Astrocyte (in vitro differentiated cells and primary cell): ENCODE measurements around the gene CSF1. TPM values are rescaled to one million over a fixed set of nuclear protein-coding genes. Genes with fewer than 3 reads are reported as not detected.

Experiments used
- DNase-seq: peaks from one replicate; pipeline ENCODE4 v3.0.0-alpha.2; 2010; ENCODE audit warnings: low read depth
- FAIRE-seq: peaks from 2 replicates; lab custom pipeline; 2011; peaks lifted over from hg19 to GRCh38; lab: Jason Lieb, UNC
- H2AFZ ChIP-seq: 2 replicates; pipeline ENCODE4 v1.6.0; 2012; ENCODE audit warnings: low read depth, low read length, inconsistent platforms
- H3K27ac ChIP-seq: 2 replicates; pipeline ENCODE4 v1.5.1; 2011; ENCODE audit warnings: low read depth, low read length, inconsistent platforms
- H3K27me3 ChIP-seq: 2 replicates; pipeline ENCODE4 v1.6.0; 2011; ENCODE audit warnings: low read length, inconsistent platforms; ENCODE audit not compliant: insufficient read depth
- H3K36me3 ChIP-seq: 2 replicates; pipeline ENCODE4 v1.5.1; 2011; ENCODE audit warnings: low read length, inconsistent platforms; ENCODE audit not compliant: insufficient read depth
- H3K4me1 ChIP-seq: 2 replicates; pipeline ENCODE4 v1.5.1; 2011; ENCODE audit warnings: low read length, inconsistent platforms; ENCODE audit not compliant: insufficient read depth
- H3K4me2 ChIP-seq: 2 replicates; pipeline ENCODE4 v1.6.0; 2012; ENCODE audit warnings: low read length, inconsistent platforms
- H3K4me3 ChIP-seq: 2 replicates; pipeline ENCODE4 v1.5.1; 2011; ENCODE audit warnings: low read depth, mild to moderate bottlenecking, low read length, inconsistent platforms; ENCODE audit not compliant: insufficient read depth
- H3K79me2 ChIP-seq: 2 replicates; pipeline ENCODE4 v1.6.0; 2012; ENCODE audit warnings: mild to moderate bottlenecking, low read length, inconsistent platforms; ENCODE audit not compliant: insufficient read depth
- H3K9ac ChIP-seq: 2 replicates; pipeline ENCODE4 v1.6.0; 2012; ENCODE audit warnings: mild to moderate bottlenecking, low read length, inconsistent platforms
- H3K9me3 ChIP-seq: 2 replicates; pipeline ENCODE4 v1.5.1; 2012; ENCODE audit warnings: low read depth, mild to moderate bottlenecking, low read length, inconsistent platforms; ENCODE audit not compliant: insufficient read depth
- H4K20me1 ChIP-seq: 2 replicates; pipeline ENCODE4 v1.6.0; 2012; ENCODE audit warnings: low read length, inconsistent platforms; ENCODE audit not compliant: insufficient read depth
- H3K27ac Mint-ChIP-seq: one replicate; pipeline ENCODE4 v1.8.0; 2021; ENCODE audit warnings: mild to moderate bottlenecking, mixed read lengths; ENCODE audit not compliant: unreplicated experiment
- H3K27me3 Mint-ChIP-seq: one replicate; pipeline ENCODE4 v1.8.0; 2021; ENCODE audit warnings: low read depth, mixed read lengths; ENCODE audit not compliant: unreplicated experiment
- H3K36me3 Mint-ChIP-seq: one replicate; pipeline ENCODE4 v1.8.0; 2021; ENCODE audit warnings: low read depth, mixed read lengths; ENCODE audit not compliant: unreplicated experiment
- H3K4me1 Mint-ChIP-seq: one replicate; pipeline ENCODE4 v1.8.0; 2021; ENCODE audit warnings: low read depth, mixed read lengths; ENCODE audit not compliant: unreplicated experiment
- H3K4me3 Mint-ChIP-seq: one replicate; pipeline ENCODE4 v1.8.0; 2021; ENCODE audit warnings: mild to moderate bottlenecking, moderate library complexity, mixed read lengths; ENCODE audit not compliant: unreplicated experiment
- H3K9me3 Mint-ChIP-seq: one replicate; pipeline ENCODE4 v1.8.0; 2021; ENCODE audit warnings: mild to moderate bottlenecking, mixed read lengths; ENCODE audit not compliant: unreplicated experiment
- CTCF ChIP-seq: IDR thresholded peaks from 2 replicates; pipeline ENCODE4 v1.5.1; 2011; ENCODE audit warnings: low read depth, mild to moderate bottlenecking, inconsistent platforms, low read length, moderate library complexity; ENCODE audit not compliant: insufficient read depth
- EZH2 ChIP-seq: IDR thresholded peaks from 2 replicates; pipeline ENCODE4 v1.6.1; 2012; ENCODE audit warnings: mild to moderate bottlenecking, low read length, inconsistent platforms; ENCODE audit not compliant: insufficient read depth
- total RNA-seq: library from RNA; stranded (reverse); gene quantifications from 2 replicates; pipeline ENCODE4 v1.2.1, GENCODE V29; 2021

The CSF1 gene
- total RNA-seq, 1 donor from 2014 or later, result 12.3 TPM

GRCh38 chr1:109954041-109954512 is 43.4 kb downstream of the CSF1 start:
- Mint-ChIP-seq H3K27me3 (no peaks in the 10 kb centered on the region), H3K4me1 (peaks cover 4% of the 10 kb centered on the region), H3K36me3 (no peaks in the 10 kb centered on the region), H3K9me3 (no peaks in the 10 kb centered on the region), H3K4me3 (no peak overlapping the region), H3K27ac (no peak overlapping the region)
- H2AFZ ChIP-seq, result no peak overlapping the region
- no peaks in the 10 kb centered on the region for H3K79me2 ChIP-seq
- TF ChIP-seq CTCF (no peak), EZH2 (no peak)
- H4K20me1 ChIP-seq, result no peaks in the 10 kb centered on the region
- H3K4me2 ChIP-seq, result no peak overlapping the region
- FAIRE-seq (no peak), DNase-seq (no peak)
- H3K27ac ChIP-seq, result no peak overlapping the region
- H3K36me3 ChIP-seq, result no peaks in the 10 kb centered on the region
- H3K9ac ChIP-seq, result no peak overlapping the region
- H3K4me1 ChIP-seq, result no peaks in the 10 kb centered on the region
- no peaks in the 10 kb centered on the region for H3K9me3 ChIP-seq
- H3K4me3 ChIP-seq, result no peak overlapping the region
- H3K27me3 ChIP-seq, result no peaks in the 10 kb centered on the region

GRCh38 chr1:109959632-109959973 is 49.0 kb downstream of the CSF1 start:
- peak overlapping the region; percentile 49 for H2AFZ ChIP-seq
- H3K4me3 Mint-ChIP-seq, result no peak overlapping the region
- TF ChIP-seq CTCF (no peak), EZH2 (no peak)
- no peaks in the 10 kb centered on the region for H3K36me3 ChIP-seq
- peak overlapping the region; percentile 75 for H3K27ac Mint-ChIP-seq
- H3K27me3 Mint-ChIP-seq, result no peaks in the 10 kb centered on the region
- no peaks in the 10 kb centered on the region for H3K36me3 Mint-ChIP-seq
- no peak for DNase-seq
- H3K27me3 ChIP-seq, result no peaks in the 10 kb centered on the region
- H3K4me1 Mint-ChIP-seq, result peaks cover 16% of the 10 kb centered on the region
- H3K9me3 ChIP-seq, result no peaks in the 10 kb centered on the region
- H3K9ac ChIP-seq, result peak overlapping the region; percentile 34
- no peaks in the 10 kb centered on the region for H4K20me1 ChIP-seq
- H3K27ac ChIP-seq, result peak overlapping the region; percentile 67
- H3K4me3 ChIP-seq, result no peak overlapping the region
- peaks cover 15% of the 10 kb centered on the region for H3K4me1 ChIP-seq
- FAIRE-seq, result no peak
- no peaks in the 10 kb centered on the region for H3K9me3 Mint-ChIP-seq
- H3K79me2 ChIP-seq, result no peaks in the 10 kb centered on the region
- peak overlapping the region; percentile 64 for H3K4me2 ChIP-seq

- H3K4me2 ChIP-seq, result peak overlapping the region; percentile 64
- peaks cover 15% of the 10 kb centered on the region for H3K4me1 ChIP-seq
- no peaks in the 10 kb centered on the region for H4K20me1 ChIP-seq
- Mint-ChIP-seq H3K4me3 (no peak overlapping the region), H3K36me3 (no peaks in the 10 kb centered on the region), H3K9me3 (no peaks in the 10 kb centered on the region), H3K27me3 (peaks cover 1% of the 10 kb centered on the region), H3K27ac (peak overlapping the region; percentile 75), H3K4me1 (peaks cover 16% of the 10 kb centered on the region)
- FAIRE-seq (peak; percentile 89), DNase-seq (peak; percentile 66)
- peak overlapping the region; percentile 67 for H3K27ac ChIP-seq
- H3K9me3 ChIP-seq, result no peaks in the 10 kb centered on the region
- TF ChIP-seq CTCF, result no peak
- TF ChIP-seq EZH2, result no peak
- H3K27me3 ChIP-seq, result no peaks in the 10 kb centered on the region
- no peaks in the 10 kb centered on the region for H3K36me3 ChIP-seq
- H3K79me2 ChIP-seq, result no peaks in the 10 kb centered on the region
- H3K4me3 ChIP-seq, result no peak overlapping the region
- H2AFZ ChIP-seq, result peak overlapping the region; percentile 49
- H3K9ac ChIP-seq, result peak overlapping the region; percentile 34
Observed at GRCh38 chr1:109959974-109960744, 49.5 kb downstream of the CSF1 start.
